Stimulated activated CD8-positive, alpha-beta memory T cell treated with anti-CD3 and anti-CD28 coated beads, Interleukin-12 subunit alpha, Interleukin-12 subunit beta, amount 100 ng/mL, for 1 hour (primary cell): ENCODE results near the gene TBC1D16.

Experiments
- DNase-seq: peaks from one replicate; pipeline ENCODE4 v3.0.0-alpha.2; 2020; ENCODE audit warnings: low read depth

The TBC1D16 gene

GRCh38 chr17:80025140-80025539, 10.5 kb downstream of the TBC1D16 start:
- DNase-seq: no peak

- no peak for DNase-seq
These were observed 11.3 kb downstream of the TBC1D16 start for GRCh38 chr17:80024206-80024972.

GRCh38 chr17:80023481-80024205, 12.0 kb downstream of the TBC1D16 start:
- no peak for DNase-seq

- no peak for DNase-seq
These were observed 14.1 kb downstream of the TBC1D16 start for GRCh38 chr17:80021600-80021999.

GRCh38 chr17:80018917-80019651, 16.6 kb downstream of the TBC1D16 start:
- no peak for DNase-seq

GRCh38 chr17:80017226-80018010, 18.3 kb downstream of the TBC1D16 start:
- DNase-seq: no peak

- DNase-seq: no peak
These were observed 22.6 kb downstream of the TBC1D16 start for GRCh38 chr17:80012765-80013741.

GRCh38 chr17:80011989-80012555, 23.6 kb downstream of the TBC1D16 start:
- DNase-seq: no peak

- DNase-seq: no peak
These were observed 25.3 kb downstream of the TBC1D16 start for GRCh38 chr17:80010283-80010858.

GRCh38 chr17:80009391-80010282, 26.0 kb downstream of the TBC1D16 start:
- DNase-seq: no peak

- no peak for DNase-seq
These were observed 26.8 kb downstream of the TBC1D16 start for GRCh38 chr17:80008848-80009247.

GRCh38 chr17:80008383-80008840, 27.3 kb downstream of the TBC1D16 start:
- DNase-seq: peak; percentile 52

GRCh38 chr17:80007939-80008338, 27.7 kb downstream of the TBC1D16 start:
- DNase-seq: no peak

- DNase-seq: no peak
These were observed 28.6 kb downstream of the TBC1D16 start for GRCh38 chr17:80006811-80007752.

- no peak for DNase-seq
These were observed 29.3 kb downstream of the TBC1D16 start for GRCh38 chr17:80006339-80006720.

- peak; percentile 33 for DNase-seq
These were observed 30.0 kb downstream of the TBC1D16 start for GRCh38 chr17:80005360-80006338.

GRCh38 chr17:80003969-80004368, 31.7 kb downstream of the TBC1D16 start:
- no peak for DNase-seq
